ENCODE data around the gene PRMT2.
"Not testable (repeated sequence)": the region's sequence is repeated elsewhere in the genome, so short reads cannot be mapped to it uniquely, and the experiment has no call there.

Gene PRMT2

GRCh38 chr21:46675595-46676280 lies 40.3 kb downstream of the PRMT2 start:
- DNase-seq, result no peak

GRCh38 chr21:46676542-46676941 lies 41.1 kb downstream of the PRMT2 start:
- DNase-seq, result not testable (repeated sequence)

- DNase-seq, result not testable (repeated sequence)
These were observed 46.1 kb downstream of the PRMT2 start for GRCh38 chr21:46681593-46681992.

- DNase-seq, result not testable (repeated sequence)
These were observed 63.2 kb downstream of the PRMT2 start for GRCh38 chr21:46698652-46699051.

DNA sequence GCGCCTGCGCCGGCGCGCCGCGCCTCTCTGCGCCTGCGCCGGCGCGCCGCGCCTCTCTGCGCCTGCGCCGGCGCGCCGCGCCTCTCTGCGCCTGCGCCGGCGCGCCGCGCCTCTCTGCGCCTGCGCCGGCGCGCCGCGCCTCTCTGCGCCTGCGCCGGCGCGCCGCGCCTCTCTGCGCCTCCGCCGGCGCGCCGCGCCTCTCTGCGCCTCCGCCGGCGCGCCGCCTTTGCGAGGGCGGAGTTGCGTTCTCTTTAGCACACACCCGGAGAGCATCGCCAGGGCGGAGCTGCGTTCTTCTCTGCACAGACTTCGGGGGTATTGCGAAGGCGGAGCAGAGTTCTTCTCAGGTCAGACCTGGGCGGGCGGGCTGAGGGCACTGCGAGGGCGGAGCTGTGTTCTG lies 63.6 kb downstream of the PRMT2 start:
- DNase-seq, result not testable (repeated sequence)
